ENCODE measurements around the gene LGMN.

DNA sequence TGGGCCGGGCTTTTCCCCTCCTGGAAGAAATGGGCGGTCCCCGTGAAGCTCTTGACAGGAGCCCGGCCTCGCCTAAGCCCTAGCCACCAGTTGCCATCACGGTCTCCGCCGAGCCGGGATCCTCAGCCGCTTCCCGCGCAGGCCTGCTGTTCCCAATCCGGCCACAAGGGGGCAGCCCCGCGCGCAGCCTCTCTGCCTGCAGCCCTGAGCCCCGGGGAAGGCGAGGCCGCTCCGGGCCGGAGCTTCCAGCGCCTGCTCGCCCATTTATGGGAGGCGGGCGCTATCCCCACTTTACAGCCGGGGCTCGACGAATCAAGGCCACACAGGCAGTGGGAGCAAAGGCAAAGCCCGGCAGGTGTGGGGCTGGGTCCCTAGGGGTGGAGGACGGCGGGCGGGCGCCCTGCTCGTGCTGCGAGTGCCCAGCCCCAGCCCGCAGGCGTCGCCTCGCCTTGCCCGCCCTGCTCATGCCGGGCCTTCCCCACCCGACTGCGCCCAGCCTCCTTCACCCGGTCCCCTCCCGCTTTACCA, 61.5 kb downstream of the LGMN start:
- TF ChIP-seq, protein P1, sequence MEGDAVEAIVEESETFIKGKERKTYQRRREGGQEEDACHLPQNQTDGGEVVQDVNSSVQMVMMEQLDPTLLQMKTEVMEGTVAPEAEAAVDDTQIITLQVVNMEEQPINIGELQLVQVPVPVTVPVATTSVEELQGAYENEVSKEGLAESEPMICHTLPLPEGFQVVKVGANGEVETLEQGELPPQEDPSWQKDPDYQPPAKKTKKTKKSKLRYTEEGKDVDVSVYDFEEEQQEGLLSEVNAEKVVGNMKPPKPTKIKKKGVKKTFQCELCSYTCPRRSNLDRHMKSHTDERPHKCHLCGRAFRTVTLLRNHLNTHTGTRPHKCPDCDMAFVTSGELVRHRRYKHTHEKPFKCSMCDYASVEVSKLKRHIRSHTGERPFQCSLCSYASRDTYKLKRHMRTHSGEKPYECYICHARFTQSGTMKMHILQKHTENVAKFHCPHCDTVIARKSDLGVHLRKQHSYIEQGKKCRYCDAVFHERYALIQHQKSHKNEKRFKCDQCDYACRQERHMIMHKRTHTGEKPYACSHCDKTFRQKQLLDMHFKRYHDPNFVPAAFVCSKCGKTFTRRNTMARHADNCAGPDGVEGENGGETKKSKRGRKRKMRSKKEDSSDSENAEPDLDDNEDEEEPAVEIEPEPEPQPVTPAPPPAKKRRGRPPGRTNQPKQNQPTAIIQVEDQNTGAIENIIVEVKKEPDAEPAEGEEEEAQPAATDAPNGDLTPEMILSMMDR (IDR thresholded peaks at IDR 0.05; ENCODE audit: borderline replicate concordance, extremely low read depth, low read length, poor library complexity, severe bottlenecking) = peak; percentile 75
- no peak for TF ChIP-seq EZH2 (IDR thresholded peaks at IDR 0.05; ENCODE audit: borderline replicate concordance, low read depth, low read length, severe bottlenecking)

Data from DND-41 (cell line).